Ascending aorta (tissue), 2 donors: Measurements from ENCODE around the gene GABRB1. TPM values are rescaled to one million over a fixed set of nuclear protein-coding genes. Genes with fewer than 3 reads are reported as not detected.

Experiments
- DNase-seq, 2 donors: peaks; one replicate each; pipeline ENCODE4 v3.0.0-alpha.2; 2019; ENCODE audit warnings: low spot score in 2 of 2
- H3K27ac ChIP-seq, 2 donors: fragments of 200-600 bp; sonication (generic); one replicate each; pipeline ENCODE4 v1.5.1; 2016 to 2017; ENCODE audit warnings: mild to moderate bottlenecking in 1 of 2
- H3K27me3 ChIP-seq: fragments of 200-600 bp; sonication (generic); one replicate; pipeline ENCODE4 v1.5.1; 2017
- H3K36me3 ChIP-seq, 2 donors: fragments of 200-600 bp; sonication (generic); one replicate each; pipeline ENCODE4 v1.5.1; 2016
- H3K4me1 ChIP-seq, 2 donors: fragments of 200-600 bp; sonication (generic); one replicate each; pipeline ENCODE4 v1.5.1; 2016 to 2017; ENCODE audit warnings: mild to moderate bottlenecking in 1 of 2
- H3K4me3 ChIP-seq, 2 donors: fragments of 200-600 bp; sonication (generic); one replicate each; pipeline ENCODE4 v1.5.1; 2016 to 2017; ENCODE audit warnings: mild to moderate bottlenecking in 1 of 2
- H3K9me3 ChIP-seq, 2 donors: fragments of 200-600 bp; sonication (generic); one replicate each; pipeline ENCODE4 v1.5.1; 2016
- CTCF ChIP-seq, 3 experiments: fragments of 200-600 bp in 2 of 3; fragments of 450-650 bp in 1 of 3; sonication (generic) in 2 of 3; IDR thresholded peaks; one replicate each; pipeline ENCODE4 v1.5.1; 2016 to 2019; ENCODE audit warnings: antibody characterized with exemption in 3 of 3, mild to moderate bottlenecking in 1 of 3, moderate library complexity in 1 of 3
- intact Hi-C: fragments of 100-400 bp; cut with DNase I; formaldehyde crosslinking; loops from one replicate; pipeline ENCODE4 v1.15.1; 2023
- total RNA-seq: library from RNA; depleted of rRNA; stranded (reverse); fragments of >200 nt; gene quantifications from one replicate; pipeline ENCODE4 v1.1.0, GENCODE V29; 2016

The GABRB1 gene
- total RNA-seq, 1 donor from 2014 or later = 0.53 TPM

- no peaks in the 10 kb centered on the region for H3K27me3 ChIP-seq
- intact Hi-C loops = no loop called here
- TF ChIP-seq CTCF (IDR thresholded peaks at IDR 0.05) = no peak
- H3K9me3 ChIP-seq = no peaks in the 10 kb centered on the region
- DNase-seq = no peak
- H3K36me3 ChIP-seq = no peaks in the 10 kb centered on the region
- H3K4me3 ChIP-seq = no peak overlapping the region
- H3K27ac ChIP-seq = no peak overlapping the region
- no peaks in the 10 kb centered on the region for H3K4me1 ChIP-seq
Observed at GRCh38 chr4:47088298-47088697, 56.9 kb downstream of the GABRB1 start.

- intact Hi-C loops = no loop called here
- TF ChIP-seq CTCF (IDR thresholded peaks at IDR 0.05) = no peak
- Histone ChIP-seq H3K4me1 (no peaks in the 10 kb centered on the region), H3K36me3 (no peaks in the 10 kb centered on the region), H3K4me3 (no peak overlapping the region), H3K9me3 (no peaks in the 10 kb centered on the region), H3K27ac (no peak overlapping the region), H3K27me3 (no peaks in the 10 kb centered on the region)
- DNase-seq = no peak
Observed at GRCh38 chr4:47095884-47096283, 64.5 kb downstream of the GABRB1 start.

GRCh38 chr4:47101453-47101852 lies 70.1 kb downstream of the GABRB1 start:
- intact Hi-C loops = no loop called here
- H3K27me3 ChIP-seq = no peaks in the 10 kb centered on the region
- no peak overlapping the region for H3K27ac ChIP-seq
- no peak for DNase-seq
- no peaks in the 10 kb centered on the region for H3K36me3 ChIP-seq
- no peaks in the 10 kb centered on the region for H3K9me3 ChIP-seq
- no peak for TF ChIP-seq CTCF (IDR thresholded peaks at IDR 0.05)
- no peak overlapping the region for H3K4me3 ChIP-seq
- H3K4me1 ChIP-seq = no peaks in the 10 kb centered on the region

GRCh38 chr4:47104986-47105385 lies 73.6 kb downstream of the GABRB1 start:
- H3K4me3 ChIP-seq = no peak overlapping the region
- intact Hi-C loops = no loop called here
- TF ChIP-seq CTCF (IDR thresholded peaks at IDR 0.05) = no peak

GRCh38 chr4:47106561-47106960 lies 75.2 kb downstream of the GABRB1 start:
- no peaks in the 10 kb centered on the region for H3K27me3 ChIP-seq
- H3K36me3 ChIP-seq = no peaks in the 10 kb centered on the region
- no peak for TF ChIP-seq CTCF (IDR thresholded peaks at IDR 0.05)
- no peak overlapping the region for H3K4me3 ChIP-seq
- no peak for DNase-seq
- intact Hi-C loops = no loop called here
- no peak overlapping the region for H3K27ac ChIP-seq
- no peaks in the 10 kb centered on the region for H3K9me3 ChIP-seq
- no peaks in the 10 kb centered on the region for H3K4me1 ChIP-seq

More at GRCh38 chr4:47104986-47105385, 73.6 kb downstream of the GABRB1 start:
- H3K4me1 ChIP-seq = no peaks in the 10 kb centered on the region
- no peak for DNase-seq
- no peak overlapping the region for H3K27ac ChIP-seq
- no peaks in the 10 kb centered on the region for H3K36me3 ChIP-seq
- no peaks in the 10 kb centered on the region for H3K9me3 ChIP-seq
- H3K27me3 ChIP-seq = no peaks in the 10 kb centered on the region

GRCh38 chr4:47109379-47109778 lies 78.0 kb downstream of the GABRB1 start:
- H3K36me3 ChIP-seq = no peaks in the 10 kb centered on the region
- no peaks in the 10 kb centered on the region for H3K4me1 ChIP-seq
- no peaks in the 10 kb centered on the region for H3K9me3 ChIP-seq
- TF ChIP-seq CTCF (IDR thresholded peaks at IDR 0.05) = no peak
- H3K27me3 ChIP-seq = no peaks in the 10 kb centered on the region
- no peak overlapping the region for H3K4me3 ChIP-seq
- no peak overlapping the region for H3K27ac ChIP-seq
- intact Hi-C loops = no loop called here
- no peak for DNase-seq
